Aorta (tissue), 5 donors: ENCODE data around the gene PIK3R1. TPM values are rescaled to one million over a fixed set of nuclear protein-coding genes. Genes with fewer than 3 reads are reported as not detected.
"Not testable (repeated sequence)": the region's sequence is repeated elsewhere in the genome, so short reads cannot be mapped to it uniquely, and the experiment has no call there.

ENCODE experiments used
- ATAC-seq: fragments of 200-7000 bp; cut with Tn5 transposase; one replicate; pipeline ENCODE4 v1.9.1; 2022; ENCODE audit warnings: moderate library complexity; ENCODE audit not compliant: low FRiP score
- DNase-seq, 2 donors: peaks; one replicate each; pipeline ENCODE4 v3.0.0-alpha.2; 2020
- H3K27ac ChIP-seq, 2 donors: one replicate each; pipeline ENCODE4 v1.5.1; 2013; ENCODE audit warnings: low read length in 2 of 2, mild to moderate bottlenecking in 2 of 2, moderate library complexity in 2 of 2, control low read depth in 1 of 2, inconsistent platforms in 1 of 2, low read depth in 1 of 2
- H3K27me3 ChIP-seq, 2 donors: one replicate each; pipeline ENCODE4 v1.6.1; 2013; ENCODE audit warnings: control low read depth in 1 of 2, low read length in 1 of 2, mild to moderate bottlenecking in 1 of 2, moderate library complexity in 1 of 2; ENCODE audit not compliant: insufficient read depth in 2 of 2, control insufficient read depth in 1 of 2
- H3K36me3 ChIP-seq, 2 donors: one replicate each; pipeline ENCODE4 v1.6.1; 2013; ENCODE audit warnings: control low read depth in 1 of 2, low read length in 1 of 2, mild to moderate bottlenecking in 1 of 2; ENCODE audit not compliant: insufficient read depth in 2 of 2, control insufficient read depth in 1 of 2
- H3K4me1 ChIP-seq, 2 donors: one replicate each; pipeline ENCODE4 v1.6.1; 2013; ENCODE audit warnings: low read length in 2 of 2, control low read depth in 1 of 2, mild to moderate bottlenecking in 1 of 2, moderate library complexity in 1 of 2; ENCODE audit not compliant: insufficient read depth in 2 of 2, control insufficient read depth in 1 of 2
- H3K4me3 ChIP-seq, 2 donors: one replicate each; pipeline ENCODE4 v1.5.1; 2013; ENCODE audit warnings: low read length in 2 of 2, control low read depth in 1 of 2, mild to moderate bottlenecking in 1 of 2
- H3K9me3 ChIP-seq: one replicate; pipeline ENCODE4 v1.6.1; 2013; ENCODE audit warnings: mild to moderate bottlenecking, low read length; ENCODE audit not compliant: control insufficient read depth
- WGBS, 2 donors: extraction: QIAGEN DNeasy Blood & Tissue Kit; methylation state at CpG; one replicate each; pipeline ENCODE4 v1.1.7; 2013; 5-methylcytosine and 5-hydroxymethylcytosine counted together
- intact Hi-C, 2 donors: fragments of 100-400 bp; cut with DNase I; formaldehyde crosslinking; loops; one replicate each; pipeline versions ENCODE4 v1.14.2 to v1.15.0; 2022
- polyA plus RNA-seq, 2 donors: library from polyadenylated mRNA; stranded (reverse); fragments of 200-250 nt; gene quantifications; one replicate each; pipeline ENCODE4 v1.2.3, GENCODE V29; 2013
- total RNA-seq, 2 donors: library from RNA; stranded (reverse); fragmentation: NEBNext Ultra II Directional; extraction: Animal tissue kit (Norgen Biotek cat#: 25700); gene quantifications; one replicate each; pipeline ENCODE4 v1.2.1, GENCODE V29; 2021
- donor health status: healthy with polysubstance abuse.
- donor health status: Bipolar disorder and iron deficiency.
- donor health status: DM: no; HTN: no; CAD: no.
- donor health status: DM: no; HTN: no; CAD: no.
- donor health status: DM: yes; HTN: yes; CAD: no.

Gene PIK3R1
- total and polyA plus RNA-seq, 4 donors = 12.3 to 132 (median 43.3) TPM

- intact Hi-C loops, ATAC-seq, H3K27ac ChIP-seq, DNase-seq, H3K9me3 ChIP-seq, H3K4me3 ChIP-seq, H3K27me3 ChIP-seq, H3K36me3 ChIP-seq, H3K4me1 ChIP-seq: not testable (repeated sequence)
- 95 to 96% methylated on average over 4 of the region's 4 CpGs for WGBS, 2 donors
Measured at GRCh38 chr5:68210654-68211053, 4.9 kb upstream of the PIK3R1 start.

- intact Hi-C loops = loop anchor here in 1 of 2 donors (5.0 kb wide), 2 partner anchors 38 to 53 kb away; no protein-coding TSS in a partner anchor
- peak overlapping the region; percentile 61 to 97 for H3K4me3 ChIP-seq
- no peaks in the 10 kb centered on the region for H3K27me3 ChIP-seq
- H3K27ac ChIP-seq = peak overlapping the region; percentile 86 to 95
- DNase-seq (no peak), ATAC-seq (no peak)
- no peaks in the 10 kb centered on the region for H3K9me3 ChIP-seq
- no peaks in the 10 kb centered on the region for H3K36me3 ChIP-seq
- peaks cover 0 to 1% of the 10 kb centered on the region in 2 donors for H3K4me1 ChIP-seq
- WGBS, 2 donors = 2 to 4% methylated on average over 18 to 37 of the region's 37 CpGs
Measured at GRCh38 chr5:68214482-68215207, 911 bp upstream of the PIK3R1 start.

- ATAC-seq (peak; percentile 72), DNase-seq (no peak)
- Histone ChIP-seq H3K36me3 (peaks cover 0 to under 1% of the 10 kb centered on the region in 2 donors), H3K4me1 (peaks cover 1 to 3% of the 10 kb centered on the region in 2 donors), H3K4me3 (peak overlapping the region; percentile 93 to 97), H3K27ac (peak overlapping the region; percentile 43 to 66), H3K9me3 (no peaks in the 10 kb centered on the region), H3K27me3 (no peaks in the 10 kb centered on the region)
- 0 to 1% methylated on average over 30 to 38 of the region's 38 CpGs for WGBS, 2 donors
- intact Hi-C loops = loop anchor here in 1 of 2 donors (5.0 kb wide), 2 partner anchors 36 to 51 kb away; no protein-coding TSS in a partner anchor
Measured at GRCh38 chr5:68215898-68216244, 315 bp downstream of the PIK3R1 start.

- peaks cover 1 to 3% of the 10 kb centered on the region in 2 donors for H3K4me1 ChIP-seq
- no peaks in the 10 kb centered on the region for H3K27me3 ChIP-seq
- H3K4me3 ChIP-seq = peak overlapping the region; percentile 93 to 97
- DNase-seq (peak; percentile 74 to 86), ATAC-seq (peak; percentile 12)
- WGBS, 2 donors = 0 to 1% methylated on average over 49 of the region's 49 CpGs
- intact Hi-C loops = loop anchor here in 1 of 2 donors (5.0 kb wide), 2 partner anchors 36 to 51 kb away; no protein-coding TSS in a partner anchor
- peak overlapping the region; percentile 43 to 66 for H3K27ac ChIP-seq
- no peaks in the 10 kb centered on the region for H3K9me3 ChIP-seq
- peaks cover 0 to 2% of the 10 kb centered on the region in 2 donors for H3K36me3 ChIP-seq
Measured at GRCh38 chr5:68216245-68217046, 890 bp downstream of the PIK3R1 start.

- Histone ChIP-seq H3K27ac (peak overlapping the region; percentile 43 to 66), H3K27me3 (no peaks in the 10 kb centered on the region), H3K4me1 (peaks cover 1 to 3% of the 10 kb centered on the region in 2 donors), H3K36me3 (peaks cover 0 to 2% of the 10 kb centered on the region in 2 donors), H3K4me3 (peak overlapping the region; percentile 93 to 97), H3K9me3 (no peaks in the 10 kb centered on the region)
- DNase-seq = no peak
- no peak for ATAC-seq
- intact Hi-C loops = loop anchor here in 1 of 2 donors (5.0 kb wide), 2 partner anchors 35 to 50 kb away; no protein-coding TSS in a partner anchor
- WGBS, 2 donors = 0 to 1% methylated on average over 3 of the region's 3 CpGs
Measured at GRCh38 chr5:68217047-68217355, 1.4 kb downstream of the PIK3R1 start.

- ATAC-seq = no peak
- Histone ChIP-seq H3K27me3 (no peaks in the 10 kb centered on the region), H3K36me3 (peaks cover 0 to 2% of the 10 kb centered on the region in 2 donors), H3K27ac (peak overlapping the region in 1 of 2 donors; percentile 29), H3K4me1 (peaks cover 1 to 5% of the 10 kb centered on the region in 2 donors), H3K9me3 (no peaks in the 10 kb centered on the region), H3K4me3 (peak overlapping the region; percentile 93 to 97)
- DNase-seq = no peak
- 3 to 4% methylated on average over 5 of the region's 5 CpGs for WGBS, 2 donors
- intact Hi-C loops = loop anchor here in 1 of 2 donors (5.0 kb wide), 2 partner anchors 35 to 50 kb away; no protein-coding TSS in a partner anchor
Measured at GRCh38 chr5:68217528-68217927, 2.0 kb downstream of the PIK3R1 start.

- 78 to 84% methylated on average over 3 of the region's 3 CpGs for WGBS, 2 donors
- H3K9me3 ChIP-seq = no peaks in the 10 kb centered on the region
- no peak overlapping the region for H3K27ac ChIP-seq
- ATAC-seq (no peak), DNase-seq (no peak)
- H3K27me3 ChIP-seq = no peaks in the 10 kb centered on the region
- intact Hi-C loops = loop anchor here in 1 of 2 donors (5.0 kb wide), 2 partner anchors 33 to 48 kb away; no protein-coding TSS in a partner anchor
- H3K4me3 ChIP-seq = peak overlapping the region in 1 of 2 donors; percentile 97
- H3K36me3 ChIP-seq = peaks cover 0 to 2% of the 10 kb centered on the region in 2 donors
- peaks cover 1 to 14% of the 10 kb centered on the region in 2 donors for H3K4me1 ChIP-seq
Measured at GRCh38 chr5:68219161-68219816, 3.7 kb downstream of the PIK3R1 start.

GRCh38 chr5:68220260-68220659, 4.7 kb downstream of the PIK3R1 start:
- Histone ChIP-seq H3K4me3 (no peak overlapping the region), H3K4me1 (peaks cover 1 to 21% of the 10 kb centered on the region in 2 donors), H3K36me3 (peaks cover 0 to 2% of the 10 kb centered on the region in 2 donors), H3K9me3 (no peaks in the 10 kb centered on the region), H3K27me3 (no peaks in the 10 kb centered on the region), H3K27ac (no peak overlapping the region)
- DNase-seq (no peak), ATAC-seq (no peak)
- intact Hi-C loops = no loop called here
- WGBS, 2 donors = 90 to 99% methylated on average over 7 of the region's 7 CpGs
